K562 (cell line): ENCODE results near the gene ADAMTS14. TPM values are rescaled to one million over a fixed set of nuclear protein-coding genes. Genes with fewer than 3 reads are reported as not detected.
A peak's percentile ranks its signal among the peaks of the same experiment; 100 is the strongest.

Experiments
- ATAC-seq: fragments of 200-7000 bp; cut with Tn5 transposase; 3 replicates; pipeline ENCODE4 v1.9.1; 2020; ENCODE audit warnings: moderate library complexity
- BruUV-seq: library from RNA; stranded (reverse); fragments of 400-500 nt; replicated peaks from 2 replicates; lab custom pipeline; 2021; lab: Mats Ljungman, UMichigan
- CTCF ChIA-PET: fragments of 300-600 bp; formaldehyde crosslinking; extraction: SDS; loops from one replicate; lab custom pipeline; 2021; ENCODE audit warnings: low intra/inter-chr PET ratio; lab: Yijun Ruan, JAX
- POLR2A ChIA-PET: fragments of 300-600, 350-650 bp; sonication (Branson Sonifier 250); formaldehyde crosslinking; extraction: SDS; loops from one replicate; lab custom pipeline; 2021; ENCODE audit warnings: antibody characterized with exemption, inconsistent platforms; lab: Yijun Ruan, JAX
- DNase-seq, 4 experiments: peaks; one replicate each; pipeline versions ENCODE4 v3.0.0 to v3.0.0-alpha.2; 2011 to 2018; ENCODE audit warnings: low spot score in 3 of 4, mixed read lengths in 3 of 4; ENCODE audit errors: extremely low read depth in 1 of 4
- FAIRE-seq: peaks from 2 replicates; lab custom pipeline; 2011; peaks lifted over from hg19 to GRCh38; lab: Jason Lieb, UNC
- H2AFZ ChIP-seq: 2 replicates; pipeline ENCODE4 v1.6.0; 2011; ENCODE audit warnings: low read depth, low read length, control low read depth, inconsistent platforms
- H3K27ac ChIP-seq: fragments of 200-600 bp; 3 replicates; pipeline ENCODE4 v1.8.0; 2011; ENCODE audit warnings: low read depth, mild to moderate bottlenecking, control low read depth, inconsistent platforms, low read length, moderate library complexity, mixed read lengths; ENCODE audit errors: extremely low read depth
- H3K27me3 ChIP-seq, 2 experiments: fragments of 300-600 bp in 1 of 2; 2 replicates in 1 of 2; 3 replicates in 1 of 2; pipeline versions ENCODE4 v1.6.0 to v1.8.0; 2011; ENCODE audit warnings: inconsistent platforms in 2 of 2, low read length in 2 of 2, mild to moderate bottlenecking in 1 of 2, mixed read lengths in 1 of 2, moderate library complexity in 1 of 2; ENCODE audit not compliant: control insufficient read depth in 2 of 2, insufficient read depth in 2 of 2
- H3K36me3 ChIP-seq: fragments of 300-600 bp; 3 replicates; pipeline ENCODE4 v1.8.0; 2011; ENCODE audit warnings: mild to moderate bottlenecking, low read length, inconsistent platforms; ENCODE audit not compliant: control insufficient read depth, insufficient read depth
- H3K4me1 ChIP-seq, 2 experiments: fragments of 200-600 bp in 1 of 2; replicated peaks in 1 of 2; 2 replicates in 1 of 2; 3 replicates in 1 of 2; pipeline versions ENCODE4 v1.5.1 to v1.8.0; 2011; ENCODE audit warnings: inconsistent platforms in 2 of 2, low read length in 2 of 2, mild to moderate bottlenecking in 1 of 2, mixed read lengths in 1 of 2, moderate library complexity in 1 of 2; ENCODE audit not compliant: control insufficient read depth in 2 of 2, insufficient read depth in 2 of 2
- H3K4me2 ChIP-seq: 2 replicates; pipeline ENCODE4 v1.6.1; 2011; ENCODE audit warnings: low read length, control low read depth, inconsistent platforms, mixed read lengths; ENCODE audit not compliant: insufficient read depth
- H3K4me3 ChIP-seq: fragments of 200-600 bp; sonication (generic), shearing (Covaris generic); 2 replicates; pipeline ENCODE4 v1.5.1; 2016; ENCODE audit warnings: control low read depth, inconsistent platforms
- H3K79me2 ChIP-seq: fragments of 200-600 bp; 3 replicates; pipeline ENCODE4 v1.8.0; 2011; ENCODE audit warnings: low read length, inconsistent platforms; ENCODE audit not compliant: control insufficient read depth, insufficient read depth
- H3K9ac ChIP-seq, 2 experiments: 2 replicates each; pipeline versions ENCODE4 v1.6.0 to v1.6.1; 2011; ENCODE audit warnings: low read depth in 2 of 2, low read length in 2 of 2, control low read depth in 1 of 2, inconsistent platforms in 1 of 2, mild to moderate bottlenecking in 1 of 2, mixed read lengths in 1 of 2; ENCODE audit not compliant: insufficient read depth in 1 of 2
- H3K9me1 ChIP-seq: one replicate; pipeline ENCODE4 v1.6.0; 2011; ENCODE audit warnings: inconsistent platforms, mild to moderate bottlenecking, low read length, moderate library complexity; ENCODE audit not compliant: control insufficient read depth, insufficient read depth
- H3K9me3 ChIP-seq: replicated peaks from 2 replicates; pipeline ENCODE4 v1.5.1; 2011; ENCODE audit warnings: low read depth, low read length, inconsistent platforms; ENCODE audit not compliant: control insufficient read depth, insufficient read depth
- H4K20me1 ChIP-seq: replicated peaks from 2 replicates; pipeline ENCODE4 v1.6.1; 2011; ENCODE audit warnings: low read length, inconsistent platforms, mixed read lengths; ENCODE audit not compliant: control insufficient read depth, insufficient read depth
- CBFB ChIP-seq: sonication (generic); formaldehyde crosslinking; IDR thresholded peaks from 2 replicates; pipeline ENCODE4 v1.4.0; 2020; ENCODE audit warnings: mild to moderate bottlenecking, missing genetic modification reagents
- CBX1 ChIP-seq: sonication (generic); IDR thresholded peaks from 2 replicates; pipeline ENCODE4 v1.6.1; 2016; ENCODE audit warnings: antibody characterized with exemption, low read depth, mild to moderate bottlenecking
- CLOCK ChIP-seq: fragments of 250-450 bp; sonication (Bioruptor Pico); IDR thresholded peaks from 2 replicates; pipeline ENCODE4 v1.4.0; 2020; ENCODE audit warnings: mild to moderate bottlenecking, moderate library complexity, borderline replicate concordance
- HMG20B ChIP-seq: fragments of 250-450 bp; sonication (Bioruptor Pico); IDR thresholded peaks from 2 replicates; pipeline ENCODE4 v1.5.0; 2021; ENCODE audit warnings: mild to moderate bottlenecking
- POLR2H ChIP-seq: IDR thresholded peaks from 2 replicates; pipeline ENCODE4 v1.6.1; 2016; ENCODE audit warnings: missing genetic modification characterization, low read depth, mild to moderate bottlenecking, control low read depth, missing compliant biosample characterization, moderate library complexity
- SIRT6 ChIP-seq: IDR thresholded peaks from one replicate; pipeline ENCODE4 v1.6.1; 2012; ENCODE audit warnings: low read depth, mild to moderate bottlenecking, control low read depth, inconsistent platforms, low read length, moderate library complexity
- SOX6 ChIP-seq: fragments of 450-650 bp; IDR thresholded peaks from 2 replicates; pipeline ENCODE4 v1.6.1; 2014; ENCODE audit warnings: mild to moderate bottlenecking
- STAT5B ChIP-seq: fragments of 250-450 bp; sonication (Bioruptor Pico); IDR thresholded peaks from 2 replicates; pipeline ENCODE4 v1.8.0; 2021; ENCODE audit warnings: mild to moderate bottlenecking, inconsistent platforms
- TRIM25 ChIP-seq: fragments of 450-650 bp; IDR thresholded peaks from 2 replicates; pipeline ENCODE4 v1.7.0; 2016; ENCODE audit warnings: borderline replicate concordance
- ZNF121 ChIP-seq: sonication (generic); formaldehyde crosslinking; conservative IDR thresholded peaks from 2 replicates; pipeline ENCODE4 v1.8.0; 2022; ENCODE audit warnings: missing genetic modification reagents
- ZNF780A ChIP-seq: fragments of 250-450 bp; sonication (Bioruptor Pico); IDR thresholded peaks from 2 replicates; pipeline ENCODE4 v1.5.0; 2021; ENCODE audit warnings: mild to moderate bottlenecking
- WGBS: fragments of 100-300 bp; shearing (Covaris generic); methylation state at CpG from one replicate; pipeline ENCODE4 v1.1.6; 2016; ENCODE audit warnings: low coverage, mixed read lengths; ENCODE audit not compliant: insufficient coverage; ENCODE audit errors: missing lambda C conversion rate; 5-methylcytosine and 5-hydroxymethylcytosine counted together
- in situ Hi-C: fragments of 300-500 bp; cut with MboI; formaldehyde crosslinking; loops from 4 replicates; pipeline ENCODE4 v1.15.0; 2018; ENCODE audit warnings: inconsistent platforms, mixed read lengths
- intact Hi-C: fragments of 100-400 bp; cut with micrococcal nuclease; formaldehyde crosslinking; loops from 2 replicates; pipeline ENCODE4 v1.14.2; 2022
- polyA plus RNA-seq, 8 experiments: library from polyadenylated mRNA; depleted of rRNA in 4 of 8; stranded (reverse) in 5 of 8; unstranded in 3 of 8; fragments of >200 nt; fragmentation: Nextera tagmentation in 2 of 8; fragmentation: Illumina TruSeq in 1 of 8; extraction: Ambion mirVana in 2 of 8; extraction: Trizol in 1 of 8; gene quantifications; 2 replicates each; pipeline versions ENCODE4 v1.2.1 to v1.2.3, GENCODE V29; 2011 to 2014; ENCODE audit warnings: inconsistent platforms in 1 of 8, missing spikeins in 1 of 8
- total RNA-seq, 7 experiments: library from RNA; depleted of rRNA in 6 of 7; stranded (reverse); fragments of >200 nt in 6 of 7; fragmentation: Illumina TruSeq in 2 of 7; extraction: Trizol in 2 of 7; gene quantifications; 2 replicates each; pipeline versions ENCODE4 v1.2.1 to v1.2.3, GENCODE V29; 2011 to 2021; ENCODE audit warnings: low replicate concordance in 1 of 7
- TF ChIP-seq, protein P1 (sequence below): fragments of 450-650 bp; IDR thresholded peaks from 2 replicates; pipeline ENCODE4 v1.6.1; 2016; ENCODE audit warnings: mild to moderate bottlenecking
- TF ChIP-seq, protein P2 (sequence below): sonication (generic); formaldehyde crosslinking; IDR thresholded peaks from 2 replicates; pipeline ENCODE4 v1.9.0; 2022; ENCODE audit warnings: mild to moderate bottlenecking, missing genetic modification reagents
- TF ChIP-seq, protein P3 (sequence below): IDR thresholded peaks from 3 replicates; pipeline ENCODE4 v1.6.1; 2011; ENCODE audit warnings: borderline replicate concordance, mild to moderate bottlenecking; ENCODE audit not compliant: insufficient read length, insufficient read depth

ADAMTS14 gene
- total and polyA plus RNA-seq, 9 of the 15 experiments (the other 6 are each of a cell fraction or from before 2014, with no cell fraction given): 0.04 to 37.4 (median 15.9) TPM

- H4K20me1 ChIP-seq: no peaks in the 10 kb centered on the region
- H3K9ac ChIP-seq: peak overlapping the region in 1 of 2 experiments; percentile 51; a peak in 1 of 4 replicates
- intact Hi-C loops: no loop called here
- in situ Hi-C loops: no loop called here
- no peak overlapping the region for H2AFZ ChIP-seq
- DNase-seq (peak in 1 of 4 experiments; percentile 32), ATAC-seq (no peak), FAIRE-seq (no peak)
- POLR2A ChIA-PET: interaction anchor here (1.3 kb wide), 1 partner anchor 8 kb away, joined by 4 read pairs; no protein-coding TSS in a partner anchor
- WGBS: 71% methylated on average over 7 of the region's 7 CpGs
- H3K9me3 ChIP-seq: no peaks in the 10 kb centered on the region
- no peak overlapping the region for H3K27ac ChIP-seq
- H3K36me3 ChIP-seq: peaks cover 71% of the 10 kb centered on the region; the same call in 2 of the 3 replicates
- peaks cover 9% of the 10 kb centered on the region for H3K79me2 ChIP-seq
- no peak overlapping the region for H3K4me3 ChIP-seq
- CTCF ChIA-PET: no interaction called here
- BruUV-seq: no TSS peak
- H3K27me3 ChIP-seq: no peaks in the 10 kb centered on the region
- H3K9me1 ChIP-seq: peaks cover 4% of the 10 kb centered on the region
- H3K4me1 ChIP-seq: peaks cover 19 to 21% of the 10 kb centered on the region in 2 experiments
- H3K4me2 ChIP-seq: no peak overlapping the region
- TF ChIP-seq CBX1 (no peak), SOX6 (no peak), SIRT6 (no peak), STAT5B (CRISPR knock-in tag) (no peak), TRIM25 (no peak), ZNF780A (CRISPR knock-in tag) (no peak), HMG20B (CRISPR knock-in tag) (no peak), CLOCK (no peak), POLR2H (tag) (no peak), ZNF121 (CRISPR knock-in tag) (no peak), CBFB (no peak)
- TF ChIP-seq, protein P1, sequence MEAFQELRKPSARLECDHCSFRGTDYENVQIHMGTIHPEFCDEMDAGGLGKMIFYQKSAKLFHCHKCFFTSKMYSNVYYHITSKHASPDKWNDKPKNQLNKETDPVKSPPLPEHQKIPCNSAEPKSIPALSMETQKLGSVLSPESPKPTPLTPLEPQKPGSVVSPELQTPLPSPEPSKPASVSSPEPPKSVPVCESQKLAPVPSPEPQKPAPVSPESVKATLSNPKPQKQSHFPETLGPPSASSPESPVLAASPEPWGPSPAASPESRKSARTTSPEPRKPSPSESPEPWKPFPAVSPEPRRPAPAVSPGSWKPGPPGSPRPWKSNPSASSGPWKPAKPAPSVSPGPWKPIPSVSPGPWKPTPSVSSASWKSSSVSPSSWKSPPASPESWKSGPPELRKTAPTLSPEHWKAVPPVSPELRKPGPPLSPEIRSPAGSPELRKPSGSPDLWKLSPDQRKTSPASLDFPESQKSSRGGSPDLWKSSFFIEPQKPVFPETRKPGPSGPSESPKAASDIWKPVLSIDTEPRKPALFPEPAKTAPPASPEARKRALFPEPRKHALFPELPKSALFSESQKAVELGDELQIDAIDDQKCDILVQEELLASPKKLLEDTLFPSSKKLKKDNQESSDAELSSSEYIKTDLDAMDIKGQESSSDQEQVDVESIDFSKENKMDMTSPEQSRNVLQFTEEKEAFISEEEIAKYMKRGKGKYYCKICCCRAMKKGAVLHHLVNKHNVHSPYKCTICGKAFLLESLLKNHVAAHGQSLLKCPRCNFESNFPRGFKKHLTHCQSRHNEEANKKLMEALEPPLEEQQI: no peak
- TF ChIP-seq, protein P2, sequence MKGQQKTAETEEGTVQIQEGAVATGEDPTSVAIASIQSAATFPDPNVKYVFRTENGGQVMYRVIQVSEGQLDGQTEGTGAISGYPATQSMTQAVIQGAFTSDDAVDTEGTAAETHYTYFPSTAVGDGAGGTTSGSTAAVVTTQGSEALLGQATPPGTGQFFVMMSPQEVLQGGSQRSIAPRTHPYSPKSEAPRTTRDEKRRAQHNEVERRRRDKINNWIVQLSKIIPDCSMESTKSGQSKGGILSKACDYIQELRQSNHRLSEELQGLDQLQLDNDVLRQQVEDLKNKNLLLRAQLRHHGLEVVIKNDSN (CRISPR knock-in tag): 0 out of 2 replicates have a peak, but pooled peaks have one; percentile 53
- TF ChIP-seq, protein P3, sequence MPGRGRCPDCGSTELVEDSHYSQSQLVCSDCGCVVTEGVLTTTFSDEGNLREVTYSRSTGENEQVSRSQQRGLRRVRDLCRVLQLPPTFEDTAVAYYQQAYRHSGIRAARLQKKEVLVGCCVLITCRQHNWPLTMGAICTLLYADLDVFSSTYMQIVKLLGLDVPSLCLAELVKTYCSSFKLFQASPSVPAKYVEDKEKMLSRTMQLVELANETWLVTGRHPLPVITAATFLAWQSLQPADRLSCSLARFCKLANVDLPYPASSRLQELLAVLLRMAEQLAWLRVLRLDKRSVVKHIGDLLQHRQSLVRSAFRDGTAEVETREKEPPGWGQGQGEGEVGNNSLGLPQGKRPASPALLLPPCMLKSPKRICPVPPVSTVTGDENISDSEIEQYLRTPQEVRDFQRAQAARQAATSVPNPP: no peak
These were observed 38.9 kb downstream of the ADAMTS14 start for GRCh38 chr10:70711177-70711576.
